OCI-LY1 (cell line): ENCODE results near the gene ALDH16A1.

Experiments used
- H2AFZ ChIP-seq: fragments of 200-600 bp; sonication (generic), shearing (Covaris generic); 2 replicates; pipeline ENCODE4 v1.6.0; 2014; ENCODE audit warnings: antibody characterized with exemption, mild to moderate bottlenecking, low read length
- H3F3A ChIP-seq: fragments of 200-600 bp; sonication (generic), shearing (Covaris generic); 2 replicates; pipeline ENCODE4 v1.6.0; 2014; ENCODE audit warnings: mild to moderate bottlenecking, antibody characterized with exemption, low read length, moderate library complexity; ENCODE audit not compliant: insufficient read depth
- H3K27ac ChIP-seq: fragments of 200-600 bp; sonication (generic); 2 replicates; pipeline ENCODE4 v1.5.1; 2014; ENCODE audit warnings: low read length, mixed run types, mild to moderate bottlenecking, low read depth; ENCODE audit not compliant: poor library complexity, severe bottlenecking
- H3K27me3 ChIP-seq: fragments of 200-600 bp; sonication (generic); 2 replicates; pipeline ENCODE4 v1.6.0; 2014; ENCODE audit warnings: antibody characterized with exemption, mild to moderate bottlenecking, low read length, moderate library complexity; ENCODE audit not compliant: insufficient read depth
- H3K36me3 ChIP-seq: fragments of 200-600 bp; sonication (generic); 2 replicates; pipeline ENCODE4 v1.6.1; 2014; ENCODE audit warnings: mild to moderate bottlenecking, antibody characterized with exemption, low read length, moderate library complexity, mixed read lengths; ENCODE audit not compliant: insufficient read depth
- H3K4me1 ChIP-seq: fragments of 200-600 bp; sonication (generic); 2 replicates; pipeline ENCODE4 v1.5.1; 2014; ENCODE audit warnings: mild to moderate bottlenecking, low read length, moderate library complexity; ENCODE audit not compliant: insufficient read depth, severe bottlenecking
- H3K4me2 ChIP-seq: fragments of 200-600 bp; sonication (generic), shearing (Covaris generic); 2 replicates; pipeline ENCODE4 v1.6.1; 2014; ENCODE audit warnings: low read length
- H3K4me3 ChIP-seq: fragments of 200-600 bp; sonication (generic); 2 replicates; pipeline ENCODE4 v1.5.1; 2014; ENCODE audit warnings: low read length, low read depth, mild to moderate bottlenecking, mixed read lengths; ENCODE audit not compliant: poor library complexity, severe bottlenecking
- H3K79me2 ChIP-seq: fragments of 200-600 bp; shearing (Covaris generic); 2 replicates; pipeline ENCODE4 v1.6.1; 2016; ENCODE audit warnings: mixed run types, low read length, mixed read lengths; ENCODE audit not compliant: insufficient read depth
- H3K9ac ChIP-seq: fragments of 200-600 bp; sonication (generic), shearing (Covaris generic); 2 replicates; pipeline ENCODE4 v1.6.1; 2014; ENCODE audit warnings: mild to moderate bottlenecking, low read length, mixed read lengths
- H3K9me2 ChIP-seq: fragments of 200-600 bp; sonication (generic), shearing (Covaris generic); 2 replicates; pipeline ENCODE4 v1.6.1; 2014; ENCODE audit warnings: low read depth, mild to moderate bottlenecking, low read length, mixed read lengths
- H3K9me3 ChIP-seq: fragments of 200-600 bp; shearing (Covaris generic); 2 replicates; pipeline ENCODE4 v1.6.1; 2014; ENCODE audit warnings: low read length, mixed read lengths
- H4K20me1 ChIP-seq: fragments of 200-600 bp; sonication (generic), shearing (Covaris generic); 2 replicates; pipeline ENCODE4 v1.6.0; 2016; ENCODE audit warnings: mild to moderate bottlenecking, low read length; ENCODE audit not compliant: insufficient read depth
- EZH2 ChIP-seq: fragments of 200-600 bp; sonication (generic), shearing (Covaris generic); IDR thresholded peaks from 2 replicates; pipeline ENCODE4 v1.8.0; 2017; ENCODE audit warnings: borderline replicate concordance, mixed run types, mild to moderate bottlenecking, antibody characterized with exemption, low read length, moderate library complexity, mixed read lengths
- TF ChIP-seq, protein P1 (sequence below): fragments of 200-600 bp; sonication (generic), shearing (Covaris generic); IDR thresholded peaks from 2 replicates; pipeline ENCODE4 v1.5.1; 2017; ENCODE audit warnings: mild to moderate bottlenecking, antibody characterized with exemption, low read length, moderate library complexity, mixed read lengths

Gene ALDH16A1

DNA sequence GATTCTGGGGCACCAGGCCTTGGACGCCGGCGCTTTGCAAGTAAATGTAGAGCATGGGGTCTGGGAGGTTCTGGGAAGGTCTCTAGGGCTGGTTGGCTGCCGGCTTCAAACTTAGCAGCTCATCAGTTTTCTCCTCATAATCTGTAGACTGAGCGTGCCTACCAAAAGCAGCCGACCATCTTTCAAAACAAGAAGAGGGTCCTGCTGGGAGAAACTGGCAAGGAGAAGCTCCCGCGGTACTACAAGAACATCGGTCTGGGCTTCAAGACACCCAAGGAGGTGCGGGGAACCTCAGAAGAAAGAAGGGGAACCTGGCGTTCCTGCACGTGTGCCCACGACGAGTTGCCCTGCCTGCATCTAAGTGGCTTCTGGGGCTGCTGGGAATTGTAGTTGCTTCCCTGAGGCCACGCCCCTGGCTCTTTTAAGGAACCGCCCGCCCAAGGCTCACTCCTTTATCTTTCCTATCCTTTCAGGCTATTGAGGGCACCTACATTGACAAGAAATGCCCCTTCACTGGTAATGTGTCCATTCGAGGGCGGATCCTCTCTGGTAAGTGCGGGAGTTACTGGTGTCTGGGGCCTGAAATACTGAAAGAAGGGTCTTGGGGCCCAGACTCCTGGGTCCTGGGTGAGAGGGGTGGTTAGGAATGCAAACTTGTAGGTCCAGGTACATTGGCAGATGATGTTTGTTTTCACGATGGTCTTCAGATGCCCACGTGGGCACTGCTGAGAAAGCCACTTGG, 44.2 kb downstream of the ALDH16A1 start:
- H4K20me1 ChIP-seq, result no peaks in the 10 kb centered on the region
- TF ChIP-seq, protein P1, sequence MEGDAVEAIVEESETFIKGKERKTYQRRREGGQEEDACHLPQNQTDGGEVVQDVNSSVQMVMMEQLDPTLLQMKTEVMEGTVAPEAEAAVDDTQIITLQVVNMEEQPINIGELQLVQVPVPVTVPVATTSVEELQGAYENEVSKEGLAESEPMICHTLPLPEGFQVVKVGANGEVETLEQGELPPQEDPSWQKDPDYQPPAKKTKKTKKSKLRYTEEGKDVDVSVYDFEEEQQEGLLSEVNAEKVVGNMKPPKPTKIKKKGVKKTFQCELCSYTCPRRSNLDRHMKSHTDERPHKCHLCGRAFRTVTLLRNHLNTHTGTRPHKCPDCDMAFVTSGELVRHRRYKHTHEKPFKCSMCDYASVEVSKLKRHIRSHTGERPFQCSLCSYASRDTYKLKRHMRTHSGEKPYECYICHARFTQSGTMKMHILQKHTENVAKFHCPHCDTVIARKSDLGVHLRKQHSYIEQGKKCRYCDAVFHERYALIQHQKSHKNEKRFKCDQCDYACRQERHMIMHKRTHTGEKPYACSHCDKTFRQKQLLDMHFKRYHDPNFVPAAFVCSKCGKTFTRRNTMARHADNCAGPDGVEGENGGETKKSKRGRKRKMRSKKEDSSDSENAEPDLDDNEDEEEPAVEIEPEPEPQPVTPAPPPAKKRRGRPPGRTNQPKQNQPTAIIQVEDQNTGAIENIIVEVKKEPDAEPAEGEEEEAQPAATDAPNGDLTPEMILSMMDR, result no peak
- no peak for TF ChIP-seq EZH2
- H3K79me2 ChIP-seq, result peaks cover 6% of the 10 kb centered on the region; the same call in 1 of the 2 replicates
- no peaks in the 10 kb centered on the region for H3K9me3 ChIP-seq
- no peak overlapping the region for H2AFZ ChIP-seq
- H3K4me3 ChIP-seq, result peak overlapping the region; percentile 99
- no peaks in the 10 kb centered on the region for H3K9me2 ChIP-seq
- H3K4me2 ChIP-seq, result peak overlapping the region; percentile 79
- H3K36me3 ChIP-seq, result peaks cover 55% of the 10 kb centered on the region
- H3K27me3 ChIP-seq, result no peaks in the 10 kb centered on the region
- peaks cover 50% of the 10 kb centered on the region for H3K4me1 ChIP-seq
- H3K27ac ChIP-seq, result peak overlapping the region; percentile 88
- H3F3A ChIP-seq, result peaks cover 11% of the 10 kb centered on the region
- H3K9ac ChIP-seq, result peak overlapping the region; percentile 100

DNA sequence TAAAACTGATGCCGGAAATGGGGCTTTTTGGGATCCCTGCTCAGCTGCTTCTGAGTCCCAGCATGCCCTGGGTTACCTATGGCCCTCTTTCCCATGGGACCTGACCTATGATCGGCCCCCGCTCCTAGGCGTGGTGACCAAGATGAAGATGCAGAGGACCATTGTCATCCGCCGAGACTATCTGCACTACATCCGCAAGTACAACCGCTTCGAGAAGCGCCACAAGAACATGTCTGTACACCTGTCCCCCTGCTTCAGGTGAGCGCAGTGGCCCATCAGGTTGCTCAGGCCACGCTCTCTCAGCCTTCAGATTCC, 44.7 kb downstream of the ALDH16A1 start:
- Histone ChIP-seq H3K4me3 (peak overlapping the region; percentile 99), H4K20me1 (no peaks in the 10 kb centered on the region), H2AFZ (no peak overlapping the region), H3K9me2 (no peaks in the 10 kb centered on the region), H3F3A (peaks cover 8% of the 10 kb centered on the region), H3K4me1 (peaks cover 50% of the 10 kb centered on the region), H3K9ac (peak overlapping the region; percentile 100), H3K79me2 (peaks cover 6% of the 10 kb centered on the region; the same call in 1 of the 2 replicates), H3K36me3 (peaks cover 49% of the 10 kb centered on the region), H3K9me3 (no peaks in the 10 kb centered on the region), H3K27ac (no peak overlapping the region), H3K4me2 (peak overlapping the region; percentile 79), H3K27me3 (no peaks in the 10 kb centered on the region)
- TF ChIP-seq, protein P1, result no peak
- no peak for TF ChIP-seq EZH2

- Histone ChIP-seq H3K36me3 (peaks cover 42% of the 10 kb centered on the region), H3K9me2 (no peaks in the 10 kb centered on the region), H2AFZ (no peak overlapping the region), H3K79me2 (peaks cover 6% of the 10 kb centered on the region; the same call in 1 of the 2 replicates), H3K9ac (peak overlapping the region; percentile 100; the same call in 1 of the 2 replicates), H3K4me1 (peaks cover 50% of the 10 kb centered on the region), H3K9me3 (no peaks in the 10 kb centered on the region), H3K27ac (no peak overlapping the region), H3K4me3 (peak overlapping the region; percentile 99), H3K27me3 (no peaks in the 10 kb centered on the region), H3K4me2 (peak overlapping the region; percentile 79), H3F3A (0 out of 2 replicates have a peak, but pooled peaks cover 3% of the 10 kb centered on the region), H4K20me1 (no peaks in the 10 kb centered on the region)
- TF ChIP-seq EZH2, result no peak
- TF ChIP-seq, protein P1, result no peak
These were observed 45.5 kb downstream of the ALDH16A1 start for GRCh38 chr19:49498475-49498874.
